ENCODE data around the gene RACGAP1.

The RACGAP1 gene

DNA sequence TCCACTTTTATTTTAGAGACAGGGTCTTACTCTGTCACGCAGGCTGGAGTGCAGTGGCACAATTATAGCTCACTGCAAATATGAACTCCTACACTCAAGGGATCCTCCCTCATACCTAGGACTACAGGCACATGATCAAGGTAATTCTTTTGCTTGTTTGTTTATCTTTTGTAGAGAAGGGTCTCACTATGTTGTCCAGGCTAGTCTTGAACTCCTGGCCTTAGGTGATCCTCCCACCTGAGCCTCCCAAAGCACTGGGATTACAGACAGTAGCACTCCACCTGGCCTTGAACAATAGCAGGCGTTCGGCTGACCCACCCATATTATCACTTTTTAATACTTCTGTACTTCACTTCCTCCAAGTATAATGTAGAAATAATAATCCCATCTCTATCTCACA lies 1.4 kb upstream of the RACGAP1 start:
- Histone ChIP-seq H3K27ac (ENCODE audit: low read depth, low read length, severe bottlenecking) (no peak overlapping the region), H3K4me3 (ENCODE audit: extremely low read depth, insufficient read depth, low read length, poor library complexity, severe bottlenecking) (no peak overlapping the region), H3K4me1 (ENCODE audit: control insufficient read depth, insufficient read depth, low read length, poor library complexity, severe bottlenecking) (no peaks in the 10 kb centered on the region), H3K9me3 (ENCODE audit: control insufficient read depth, low read length) (no peaks in the 10 kb centered on the region), H3K36me3 (ENCODE audit: control insufficient read depth, insufficient read depth, low read length) (peaks cover 3% of the 10 kb centered on the region)
- WGBS, 2 experiments (ENCODE audit: insufficient coverage in 2 of 2), result 100% methylated on average over 3 of the region's 3 CpGs

- Histone ChIP-seq H3K9me3 (ENCODE audit: control insufficient read depth, low read length) (no peaks in the 10 kb centered on the region), H3K27ac (ENCODE audit: low read depth, low read length, severe bottlenecking) (no peak overlapping the region), H3K36me3 (ENCODE audit: control insufficient read depth, insufficient read depth, low read length) (peaks cover 3% of the 10 kb centered on the region), H3K4me1 (ENCODE audit: control insufficient read depth, insufficient read depth, low read length, poor library complexity, severe bottlenecking) (no peaks in the 10 kb centered on the region), H3K4me3 (ENCODE audit: extremely low read depth, insufficient read depth, low read length, poor library complexity, severe bottlenecking) (peak overlapping the region; percentile 94)
- WGBS, 2 experiments (ENCODE audit: insufficient coverage in 2 of 2), result 1 to 2% methylated on average over 9 to 11 of the region's 16 CpGs
These were observed 498 bp downstream of the RACGAP1 start for GRCh38 chr12:50024805-50025186.

DNA sequence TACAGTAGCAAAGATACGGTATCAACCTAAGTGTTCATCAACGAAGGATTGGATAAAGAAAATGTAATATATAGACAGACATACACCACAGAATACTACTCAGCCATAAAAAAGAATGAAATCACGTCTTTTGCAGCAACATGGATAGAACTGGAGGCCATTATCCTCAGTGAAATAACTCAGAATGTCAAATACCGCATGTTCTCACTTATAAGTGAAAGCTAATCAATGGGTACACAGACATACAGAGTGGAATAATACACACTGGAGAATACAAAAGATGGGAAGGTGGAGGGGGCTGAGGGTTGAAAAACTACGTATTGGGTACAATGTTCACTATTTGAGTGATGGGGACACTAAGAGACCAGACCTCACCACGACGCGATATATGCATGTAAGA lies 1.1 kb downstream of the RACGAP1 start:
- no peak overlapping the region for H3K27ac ChIP-seq (ENCODE audit: low read depth, low read length, severe bottlenecking)
- WGBS, 2 experiments (ENCODE audit: insufficient coverage in 2 of 2), result 93 to 100% methylated on average over 1 to 3 of the region's 8 CpGs
- no peaks in the 10 kb centered on the region for H3K4me1 ChIP-seq (ENCODE audit: control insufficient read depth, insufficient read depth, low read length, poor library complexity, severe bottlenecking)
- peak overlapping the region; percentile 94 for H3K4me3 ChIP-seq (ENCODE audit: extremely low read depth, insufficient read depth, low read length, poor library complexity, severe bottlenecking)
- no peaks in the 10 kb centered on the region for H3K9me3 ChIP-seq (ENCODE audit: control insufficient read depth, low read length)
- peaks cover 5% of the 10 kb centered on the region for H3K36me3 ChIP-seq (ENCODE audit: control insufficient read depth, insufficient read depth, low read length)

DNA sequence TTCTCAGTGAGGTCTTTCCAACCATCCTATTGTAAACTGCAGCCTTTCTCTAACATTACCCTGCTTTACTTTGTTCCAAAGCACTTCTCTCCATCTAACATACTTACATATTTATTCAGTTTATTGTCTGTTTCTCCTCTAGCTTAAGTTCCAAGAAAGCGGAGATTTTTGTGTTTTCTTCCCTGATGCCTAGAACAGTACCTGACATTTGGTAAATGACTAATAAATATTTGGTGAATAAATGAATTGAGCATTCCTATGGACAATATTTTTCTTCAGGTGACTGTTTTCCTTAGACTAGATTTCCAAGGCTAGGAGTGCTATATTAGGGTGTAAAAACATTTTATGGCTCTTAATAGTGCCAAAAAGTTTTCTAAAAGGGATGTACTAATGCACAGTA lies 2.4 kb downstream of the RACGAP1 start:
- Histone ChIP-seq H3K36me3 (ENCODE audit: control insufficient read depth, insufficient read depth, low read length) (peaks cover 16% of the 10 kb centered on the region), H3K4me1 (ENCODE audit: control insufficient read depth, insufficient read depth, low read length, poor library complexity, severe bottlenecking) (no peaks in the 10 kb centered on the region), H3K4me3 (ENCODE audit: extremely low read depth, insufficient read depth, low read length, poor library complexity, severe bottlenecking) (no peak overlapping the region), H3K27ac (ENCODE audit: low read depth, low read length, severe bottlenecking) (no peak overlapping the region), H3K9me3 (ENCODE audit: control insufficient read depth, low read length) (no peaks in the 10 kb centered on the region)
- WGBS, 2 experiments (ENCODE audit: insufficient coverage in 2 of 2), result no CpG with 5 or more reads among the region's 1 CpG

DNA sequence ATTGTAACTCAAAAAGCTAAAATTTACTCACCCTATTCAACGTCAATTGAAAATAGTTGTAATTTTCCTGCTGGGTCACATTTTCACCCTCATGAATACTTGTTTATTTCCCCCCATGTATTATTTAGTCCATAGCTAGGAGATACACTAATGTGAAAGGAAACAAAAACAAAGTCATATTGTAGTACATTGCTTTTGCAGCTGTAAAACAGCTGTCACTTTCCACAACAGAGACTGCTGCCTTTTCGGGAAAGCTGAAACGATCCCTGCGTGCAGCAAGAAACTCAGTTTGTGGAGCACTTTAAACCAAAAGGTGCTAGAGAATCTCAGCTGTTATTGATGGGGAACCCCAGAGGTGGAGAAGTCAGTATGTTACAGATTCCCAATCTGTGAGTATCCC lies 4.3 kb downstream of the RACGAP1 start:
- H3K9me3 ChIP-seq (ENCODE audit: control insufficient read depth, low read length), result no peaks in the 10 kb centered on the region
- WGBS, 2 experiments (ENCODE audit: insufficient coverage in 2 of 2), result 91 to 100% methylated on average over 3 to 4 of the region's 4 CpGs
- no peak overlapping the region for H3K27ac ChIP-seq (ENCODE audit: low read depth, low read length, severe bottlenecking)
- no peaks in the 10 kb centered on the region for H3K4me1 ChIP-seq (ENCODE audit: control insufficient read depth, insufficient read depth, low read length, poor library complexity, severe bottlenecking)
- H3K36me3 ChIP-seq (ENCODE audit: control insufficient read depth, insufficient read depth, low read length), result peaks cover 30% of the 10 kb centered on the region
- H3K4me3 ChIP-seq (ENCODE audit: extremely low read depth, insufficient read depth, low read length, poor library complexity, severe bottlenecking), result no peak overlapping the region

GRCh38 chr12:50019524-50019923 lies 5.8 kb downstream of the RACGAP1 start:
- no peaks in the 10 kb centered on the region for H3K4me1 ChIP-seq (ENCODE audit: control insufficient read depth, insufficient read depth, low read length, poor library complexity, severe bottlenecking)
- no peak overlapping the region for H3K4me3 ChIP-seq (ENCODE audit: extremely low read depth, insufficient read depth, low read length, poor library complexity, severe bottlenecking)
- H3K9me3 ChIP-seq (ENCODE audit: control insufficient read depth, low read length), result no peaks in the 10 kb centered on the region
- peaks cover 42% of the 10 kb centered on the region for H3K36me3 ChIP-seq (ENCODE audit: control insufficient read depth, insufficient read depth, low read length)
- no peak overlapping the region for H3K27ac ChIP-seq (ENCODE audit: low read depth, low read length, severe bottlenecking)
- 100% methylated on average over 2 of the region's 2 CpGs; no CpG with 5 or more reads in 1 of the 2 experiments for WGBS, 2 experiments (ENCODE audit: insufficient coverage in 2 of 2)

GRCh38 chr12:50018968-50019367 lies 6.3 kb downstream of the RACGAP1 start:
- Histone ChIP-seq H3K4me1 (ENCODE audit: control insufficient read depth, insufficient read depth, low read length, poor library complexity, severe bottlenecking) (no peaks in the 10 kb centered on the region), H3K36me3 (ENCODE audit: control insufficient read depth, insufficient read depth, low read length) (peaks cover 47% of the 10 kb centered on the region), H3K27ac (ENCODE audit: low read depth, low read length, severe bottlenecking) (no peak overlapping the region), H3K4me3 (ENCODE audit: extremely low read depth, insufficient read depth, low read length, poor library complexity, severe bottlenecking) (no peak overlapping the region), H3K9me3 (ENCODE audit: control insufficient read depth, low read length) (no peaks in the 10 kb centered on the region)
- 94 to 97% methylated on average over 2 of the region's 2 CpGs for WGBS, 2 experiments (ENCODE audit: insufficient coverage in 2 of 2)

- Histone ChIP-seq H3K4me1 (ENCODE audit: control insufficient read depth, insufficient read depth, low read length, poor library complexity, severe bottlenecking) (no peaks in the 10 kb centered on the region), H3K4me3 (ENCODE audit: extremely low read depth, insufficient read depth, low read length, poor library complexity, severe bottlenecking) (no peak overlapping the region), H3K36me3 (ENCODE audit: control insufficient read depth, insufficient read depth, low read length) (peaks cover 55% of the 10 kb centered on the region), H3K9me3 (ENCODE audit: control insufficient read depth, low read length) (no peaks in the 10 kb centered on the region), H3K27ac (ENCODE audit: low read depth, low read length, severe bottlenecking) (no peak overlapping the region)
- WGBS, 2 experiments (ENCODE audit: insufficient coverage in 2 of 2), result 87 to 100% methylated on average over 1 to 2 of the region's 3 CpGs
These were observed 7.1 kb downstream of the RACGAP1 start for GRCh38 chr12:50018154-50018553.

DNA sequence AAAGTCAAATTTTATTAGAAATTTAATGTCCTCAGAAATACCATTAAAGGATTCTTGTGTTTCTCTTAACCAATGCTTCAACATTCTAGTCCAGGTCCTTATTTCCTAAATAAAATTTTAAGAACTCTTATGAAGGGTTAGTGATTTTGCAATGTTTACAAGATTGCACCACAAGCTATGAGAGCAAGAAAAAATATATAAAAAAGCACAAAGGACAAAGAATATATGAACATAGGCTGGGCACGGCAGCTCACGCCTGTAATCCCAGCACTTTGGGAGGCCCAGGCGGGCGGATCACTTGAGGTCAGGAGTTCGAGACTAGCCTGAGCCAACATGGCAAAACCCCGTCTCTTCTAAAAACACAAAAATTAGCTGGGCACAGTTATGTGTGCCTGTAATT lies 7.7 kb downstream of the RACGAP1 start:
- Histone ChIP-seq H3K9me3 (ENCODE audit: control insufficient read depth, low read length) (no peaks in the 10 kb centered on the region), H3K36me3 (ENCODE audit: control insufficient read depth, insufficient read depth, low read length) (peaks cover 54% of the 10 kb centered on the region), H3K4me1 (ENCODE audit: control insufficient read depth, insufficient read depth, low read length, poor library complexity, severe bottlenecking) (no peaks in the 10 kb centered on the region), H3K4me3 (ENCODE audit: extremely low read depth, insufficient read depth, low read length, poor library complexity, severe bottlenecking) (no peak overlapping the region), H3K27ac (ENCODE audit: low read depth, low read length, severe bottlenecking) (peak overlapping the region; percentile 57)
- 91 to 97% methylated on average over 4 to 6 of the region's 6 CpGs for WGBS, 2 experiments (ENCODE audit: insufficient coverage in 2 of 2)

DNA sequence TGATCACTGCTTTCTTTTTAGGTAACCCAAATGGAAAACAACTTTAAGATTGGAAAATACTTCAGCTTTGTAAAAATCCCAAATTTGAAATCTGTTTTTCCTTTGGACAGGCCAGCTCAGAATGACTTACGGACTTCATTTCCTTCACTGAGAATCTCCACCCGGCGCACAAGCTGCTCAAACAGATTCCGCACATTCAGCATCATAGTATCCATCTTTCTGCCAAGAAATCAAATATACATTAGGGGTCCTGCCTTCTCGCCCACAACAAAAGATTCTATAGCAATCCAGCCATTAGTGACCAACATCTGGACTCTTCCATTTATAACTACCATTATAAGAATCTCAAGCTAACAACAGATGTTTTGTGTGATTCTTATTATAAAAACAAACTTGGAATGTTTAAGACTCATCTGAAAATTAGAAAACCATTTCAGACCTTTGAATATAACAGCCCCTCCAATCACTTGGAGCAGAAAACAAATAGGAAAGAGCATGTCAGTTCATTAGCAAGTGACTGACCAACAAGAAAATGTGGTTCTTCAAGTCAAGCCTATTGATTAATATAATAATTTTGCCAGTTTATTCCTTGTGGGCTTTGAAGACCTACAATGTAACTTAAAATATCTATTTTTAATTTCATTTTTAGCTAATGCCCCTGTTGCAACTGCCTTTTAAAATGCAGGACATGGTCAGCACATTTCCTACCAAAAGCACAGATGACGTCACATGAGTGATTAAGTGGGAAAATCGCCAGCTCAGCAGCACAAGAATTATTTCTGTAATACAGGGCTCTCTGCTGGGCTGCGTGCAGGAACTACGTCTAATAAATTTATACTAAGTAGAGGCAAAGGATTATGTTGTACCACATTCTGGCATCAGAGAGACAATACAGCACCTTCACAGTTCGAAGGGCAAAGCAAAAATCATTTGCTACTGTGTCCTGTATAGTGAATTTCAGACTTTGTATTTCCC lies 8.5 kb downstream of the RACGAP1 start:
- no peak overlapping the region for H3K4me3 ChIP-seq (ENCODE audit: extremely low read depth, insufficient read depth, low read length, poor library complexity, severe bottlenecking)
- 95 to 98% methylated on average over 7 to 8 of the region's 10 CpGs for WGBS, 2 experiments (ENCODE audit: insufficient coverage in 2 of 2)
- peaks cover 56% of the 10 kb centered on the region for H3K36me3 ChIP-seq (ENCODE audit: control insufficient read depth, insufficient read depth, low read length)
- peak overlapping the region; percentile 57 for H3K27ac ChIP-seq (ENCODE audit: low read depth, low read length, severe bottlenecking)
- H3K4me1 ChIP-seq (ENCODE audit: control insufficient read depth, insufficient read depth, low read length, poor library complexity, severe bottlenecking), result no peaks in the 10 kb centered on the region
- H3K9me3 ChIP-seq (ENCODE audit: control insufficient read depth, low read length), result no peaks in the 10 kb centered on the region

GRCh38 chr12:50014342-50014741 lies 11.0 kb downstream of the RACGAP1 start:
- peaks cover 71% of the 10 kb centered on the region for H3K36me3 ChIP-seq (ENCODE audit: control insufficient read depth, insufficient read depth, low read length)
- no peaks in the 10 kb centered on the region for H3K9me3 ChIP-seq (ENCODE audit: control insufficient read depth, low read length)
- no peak overlapping the region for H3K27ac ChIP-seq (ENCODE audit: low read depth, low read length, severe bottlenecking)
- H3K4me1 ChIP-seq (ENCODE audit: control insufficient read depth, insufficient read depth, low read length, poor library complexity, severe bottlenecking), result no peaks in the 10 kb centered on the region
- WGBS, 2 experiments (ENCODE audit: insufficient coverage in 2 of 2), result 92 to 95% methylated on average over 2 of the region's 3 CpGs
- H3K4me3 ChIP-seq (ENCODE audit: extremely low read depth, insufficient read depth, low read length, poor library complexity, severe bottlenecking), result no peak overlapping the region
